Left renal pelvis (tissue), 4 donors: Measurements from ENCODE around the gene NMT2. TPM values are rescaled to one million over a fixed set of nuclear protein-coding genes. Genes with fewer than 3 reads are reported as not detected.

ENCODE experiments used
- polyA plus RNA-seq, 4 donors: library from polyadenylated mRNA; unstranded; fragments of 120-200 nt; gene quantifications; one replicate each; pipeline ENCODE4 v1.2.1, GENCODE V29; 2013; ENCODE audit not compliant: insufficient read length in 4 of 4

NMT2 gene
- polyA plus RNA-seq, 4 donors = 34.7 to 40.9 (median 36.0) TPM

Other genes with a start within 250 kb of the NMT2 start
- 10 to 100 TPM; 11.9 to 21.5 (median 15.2) TPM for gene DCLRE1C, start 214.6 kb downstream of the NMT2 start, polyA plus RNA-seq
- gene MEIG1, start 209.3 kb downstream of the NMT2 start, polyA plus RNA-seq = 1 to 10 TPM in 3 of 4 donors, under 1 TPM in 1; 0.96 to 2.2 (median 1.3) TPM
- gene OLAH, start 124.8 kb downstream of the NMT2 start, polyA plus RNA-seq = under 1 TPM; 0.34 to 0.94 (median 0.58) TPM
- gene ACBD7, start 79.9 kb downstream of the NMT2 start, polyA plus RNA-seq = 1 to 10 TPM; 5.3 to 9.0 (median 6.5) TPM
- 10 to 100 TPM; 24.2 to 30.4 (median 27.3) TPM for gene RPP38, start 71.3 kb downstream of the NMT2 start, polyA plus RNA-seq
- 10 to 100 TPM; 55.5 to 93.7 (median 87.1) TPM for gene FAM171A1, start 202.6 kb upstream of the NMT2 start, polyA plus RNA-seq